ENCODE measurements around the gene FRAS1. TPM values are rescaled to one million over a fixed set of nuclear protein-coding genes. Genes with fewer than 3 reads are reported as not detected.

The FRAS1 gene
- polyA plus RNA-seq, 2 of the 4 experiments (the other 2 are of a cell fraction): 2.3 to 5.8 TPM

GRCh38 chr4:78457751-78458150, 400.6 kb downstream of the FRAS1 start:
- no peaks in the 10 kb centered on the region for H3K4me1 ChIP-seq
- no peaks in the 10 kb centered on the region for H3K9me3 ChIP-seq
- POLR2A ChIA-PET: no interaction called here
- FAIRE-seq (no peak), DNase-seq (ENCODE audit: low read depth in 1 of 2, low spot score in 1 of 2) (no peak), ATAC-seq (no peak)
- H3K4me2 ChIP-seq: no peak overlapping the region
- 69% methylated on average over 3 of the region's 3 CpGs for WGBS (ENCODE audit: missing lambda C conversion rate)
- TF ChIP-seq RFX5 (IDR thresholded peaks at IDR 0.05): no peak
- TF ChIP-seq CTCF (IDR thresholded peaks at IDR 0.05): no peak
- no peak for TF ChIP-seq CHD4 (IDR thresholded peaks at IDR 0.05; ENCODE audit: borderline replicate concordance)
- TF ChIP-seq EHMT2 (IDR thresholded peaks at IDR 0.05; ENCODE audit: low read depth): no peak
- TF ChIP-seq MYC (IDR thresholded peaks at IDR 0.05; ENCODE audit: borderline replicate concordance, low read length): no peak
- TF ChIP-seq HOXA7 (CRISPR knock-in tag; IDR thresholded peaks at IDR 0.05): no peak
- no peak for TF ChIP-seq RAD21 (conservative IDR thresholded peaks at IDR 0.05 in 1 of 2, IDR thresholded peaks at IDR 0.05 in 1 of 2)
- no peak for TF ChIP-seq BCL3 (IDR thresholded peaks at IDR 0.05)
- no peak for TF ChIP-seq NPAS2 (CRISPR knock-in tag; IDR thresholded peaks at IDR 0.05; ENCODE audit: borderline replicate concordance)
- TF ChIP-seq NFE2L2 (conservative IDR thresholded peaks at IDR 0.05; ENCODE audit: low read length): no peak
- no peak for TF ChIP-seq HEYL (CRISPR knock-in tag; IDR thresholded peaks at IDR 0.05)
- TF ChIP-seq MAZ (IDR thresholded peaks at IDR 0.05; ENCODE audit: borderline replicate concordance, low read depth, low read length): no peak
- TF ChIP-seq TFCP2L1 (CRISPR knock-in tag; IDR thresholded peaks at IDR 0.05): no peak
- TF ChIP-seq PHF8 (IDR thresholded peaks at IDR 0.05; ENCODE audit: borderline replicate concordance, low read depth): no peak
- TF ChIP-seq ZFP36 (IDR thresholded peaks at IDR 0.05; ENCODE audit: borderline replicate concordance, partially characterized antibody): no peak
- H3K4me3 ChIP-seq: no peak overlapping the region
- CTCF ChIA-PET: interaction anchor here (0.9 to 1.0 kb wide), 2 partner anchors 13 to 17 kb away, joined by 3 read pairs; no protein-coding TSS in a partner anchor
- no peak overlapping the region for H3K27ac ChIP-seq

GRCh38 chr4:78459327-78459726, 402.2 kb downstream of the FRAS1 start:
- ChIA-PET CTCF (no interaction called here), POLR2A (no interaction called here)
- DNase-seq (ENCODE audit: low read depth in 1 of 2, low spot score in 1 of 2): no peak
- H3K4me3 ChIP-seq: no peak overlapping the region
- no peaks in the 10 kb centered on the region for H3K4me1 ChIP-seq
- no peak for ATAC-seq
- H3K27ac ChIP-seq: no peak overlapping the region
- H3K9me3 ChIP-seq: no peaks in the 10 kb centered on the region
- H3K4me2 ChIP-seq: no peak overlapping the region
- TF ChIP-seq JUNB (IDR thresholded peaks at IDR 0.05): no peak
- no peak for TF ChIP-seq SMC3 (IDR thresholded peaks at IDR 0.05)
- TF ChIP-seq ZNF302 (CRISPR knock-in tag; IDR thresholded peaks at IDR 0.05): no peak
- TF ChIP-seq HMGXB4 (CRISPR knock-in tag; IDR thresholded peaks at IDR 0.05; ENCODE audit: borderline replicate concordance): no peak
- TF ChIP-seq HES2 (IDR thresholded peaks at IDR 0.05): no peak
- TF ChIP-seq E2F6 (IDR thresholded peaks at IDR 0.05; ENCODE audit: borderline replicate concordance, low read depth): no peak
- no peak for TF ChIP-seq RCOR1 (IDR thresholded peaks at IDR 0.05; ENCODE audit: low read depth, low read length)
- TF ChIP-seq ATOH8 (CRISPR knock-in tag; IDR thresholded peaks at IDR 0.05; ENCODE audit: low read depth): no peak
- no peak for TF ChIP-seq CBX8 (IDR thresholded peaks at IDR 0.05)
- TF ChIP-seq EHF (CRISPR knock-in tag; IDR thresholded peaks at IDR 0.05): no peak
- no peak for TF ChIP-seq BHLHE40 (IDR thresholded peaks at IDR 0.05; ENCODE audit: low read depth, low read length)
- no peak for TF ChIP-seq RARB (CRISPR knock-in tag; IDR thresholded peaks at IDR 0.05)
- TF ChIP-seq CEBPB (IDR thresholded peaks at IDR 0.05): no peak
- no peak for TF ChIP-seq SREBF2 (IDR thresholded peaks at IDR 0.05)
- no peak for TF ChIP-seq MYC (IDR thresholded peaks at IDR 0.05; ENCODE audit: borderline replicate concordance, low read length)
- TF ChIP-seq HOXB13 (CRISPR knock-in tag; IDR thresholded peaks at IDR 0.05; ENCODE audit: low read depth): no peak
- FAIRE-seq: no peak
